Measurements from ENCODE around the gene CCDC186.

Gene CCDC186

DNA sequence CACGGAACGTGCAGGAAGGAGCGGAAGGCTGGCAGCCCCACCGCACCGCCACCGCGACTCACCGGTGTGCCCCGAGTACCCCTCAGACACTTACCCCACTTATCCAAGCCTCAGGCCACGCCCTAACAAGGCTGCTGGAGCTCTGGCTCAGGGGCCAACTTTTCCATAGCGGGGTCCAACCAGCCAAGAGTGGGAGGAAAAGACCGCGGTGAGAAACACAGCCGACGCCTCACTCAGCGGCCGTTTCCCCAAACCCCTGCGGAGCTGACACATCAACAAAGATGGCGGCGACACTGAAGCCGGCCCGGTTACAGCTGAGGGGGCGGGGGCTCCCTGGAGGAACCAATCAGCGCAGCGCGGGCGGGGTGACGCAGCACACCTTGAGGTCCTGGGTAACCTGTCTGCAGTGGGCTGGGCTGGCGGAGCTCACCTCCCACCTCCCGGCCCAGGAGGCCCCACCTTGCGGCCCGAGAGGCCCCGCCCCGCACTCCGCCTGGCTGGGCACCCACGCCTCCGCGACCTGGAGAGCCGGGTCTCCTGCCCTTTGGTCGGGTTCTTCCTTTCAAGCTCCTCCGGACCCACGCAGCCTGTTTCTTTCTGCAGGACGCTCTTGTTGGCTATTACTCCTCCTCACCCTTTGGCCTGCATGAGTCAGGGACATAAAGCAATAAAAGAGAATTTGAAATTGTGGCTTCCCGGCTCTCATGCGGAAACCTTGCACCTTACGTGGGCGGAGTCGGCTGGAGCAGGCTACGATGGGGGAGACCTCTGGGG, at the start of gene CCDC186:
Gene CCDC186, minus strand, starts transcription at position 283 of the 774 bp plus-strand sequence. CDS start 10,935 bp downstream, outside the sequence.
- peak; percentile 95 for DNase-seq

- no peak for DNase-seq
Observed at GRCh38 chr10:114223066-114223465, 49.1 kb upstream of the CCDC186 start.

- no peak for DNase-seq
Observed at GRCh38 chr10:114221235-114221634, 47.2 kb upstream of the CCDC186 start.

DNA sequence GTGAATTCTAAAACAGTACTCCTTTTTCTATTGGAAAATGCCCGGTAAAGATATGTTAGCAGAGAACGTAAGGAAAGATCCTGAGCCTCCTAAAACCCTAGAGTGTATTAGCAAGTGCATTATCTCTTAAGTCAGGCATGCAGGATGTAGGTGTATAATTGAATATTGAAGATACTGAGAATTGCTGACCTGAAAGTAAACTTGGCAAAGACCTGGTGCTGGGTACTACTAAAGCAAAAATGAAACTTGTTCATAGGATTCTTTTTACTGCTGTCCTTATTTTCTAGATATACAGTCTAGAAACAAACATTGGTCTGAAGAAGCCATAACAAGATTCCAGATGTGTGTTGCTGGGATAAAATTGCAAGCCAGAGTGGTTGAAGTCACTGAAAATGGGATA, 46.3 kb upstream of the CCDC186 start:
- no peak for DNase-seq

DNA sequence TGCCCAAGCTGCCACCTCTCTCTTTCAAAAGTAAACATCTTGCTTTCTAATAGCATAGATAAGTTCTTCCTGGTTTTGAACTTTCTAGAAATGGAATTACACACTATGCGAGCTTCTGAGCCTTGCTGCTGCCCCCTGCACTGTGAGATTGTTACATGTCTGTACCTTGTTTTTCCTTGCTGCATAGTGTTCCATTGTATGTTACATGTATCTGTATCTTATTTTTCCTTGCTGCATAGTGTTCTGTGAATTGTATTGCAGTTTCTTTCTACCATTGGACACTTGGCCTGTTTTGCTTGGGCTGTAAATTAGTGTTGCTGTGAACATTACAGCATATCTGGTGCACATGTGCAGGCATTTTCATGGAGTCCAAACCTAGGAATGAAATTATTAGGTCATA, 41.0 kb upstream of the CCDC186 start:
- DNase-seq: no peak

GRCh38 chr10:114212153-114212552, 38.1 kb upstream of the CCDC186 start:
- no peak for DNase-seq

DNA sequence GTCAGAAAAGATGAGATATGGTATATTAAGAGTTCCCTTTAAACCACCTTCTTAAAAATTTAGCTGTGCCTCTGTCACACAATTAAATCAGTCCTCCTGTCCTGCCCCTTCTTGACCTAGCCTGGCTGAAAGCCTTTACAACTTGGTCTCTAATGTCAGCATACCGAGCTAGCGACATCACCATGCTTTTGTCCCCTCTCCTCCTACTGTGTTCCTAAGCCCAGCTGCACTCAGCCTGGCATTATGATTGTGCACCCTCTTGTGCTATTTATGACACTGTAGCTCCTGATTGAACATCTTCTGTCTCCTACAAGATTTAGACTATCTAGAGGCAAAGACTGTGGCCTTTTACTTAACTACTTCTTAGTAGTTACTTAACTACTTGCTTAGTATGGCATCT, 34.3 kb upstream of the CCDC186 start:
- DNase-seq: no peak

DNA sequence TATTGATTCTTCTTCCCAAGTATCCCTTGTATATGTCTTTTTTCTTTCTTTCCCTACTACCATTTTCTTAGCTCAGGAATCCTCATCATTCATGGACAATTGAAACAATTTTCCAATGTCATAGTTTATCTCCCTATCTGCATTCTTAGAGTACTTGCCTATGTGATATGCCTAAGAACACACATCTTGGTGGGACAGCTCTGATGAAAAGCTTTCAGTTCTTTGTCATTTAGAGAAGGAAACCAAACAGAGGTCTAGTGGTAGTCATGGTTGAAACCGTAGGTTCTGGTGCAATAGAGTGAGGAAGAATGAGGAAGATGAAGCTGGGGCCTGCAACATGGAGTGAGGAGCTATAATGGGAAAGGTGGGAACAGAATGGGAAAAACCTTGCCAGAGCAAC, 33.3 kb upstream of the CCDC186 start:
- DNase-seq: no peak

DNA sequence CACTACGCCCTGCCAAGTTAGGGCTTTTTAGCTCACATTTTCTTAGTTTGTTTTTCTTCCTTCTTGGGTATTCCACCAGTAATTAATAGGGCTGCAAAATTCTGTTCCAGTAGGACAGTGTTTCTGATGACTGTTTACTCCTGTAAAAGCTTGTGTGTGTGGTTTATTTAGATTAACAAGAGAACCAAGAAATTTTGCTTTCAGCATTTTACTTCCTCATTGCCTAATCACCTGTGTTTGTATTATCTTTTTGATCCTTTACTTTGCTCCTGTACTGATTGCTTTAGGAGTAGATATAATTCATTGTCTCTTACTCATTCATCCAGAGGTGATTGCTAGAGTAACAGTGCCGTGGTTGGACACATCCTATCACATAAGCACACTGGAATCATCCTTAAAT, 32.9 kb upstream of the CCDC186 start:
- no peak for DNase-seq

GRCh38 chr10:114202812-114203211, 28.8 kb upstream of the CCDC186 start:
- no peak for DNase-seq

DNA sequence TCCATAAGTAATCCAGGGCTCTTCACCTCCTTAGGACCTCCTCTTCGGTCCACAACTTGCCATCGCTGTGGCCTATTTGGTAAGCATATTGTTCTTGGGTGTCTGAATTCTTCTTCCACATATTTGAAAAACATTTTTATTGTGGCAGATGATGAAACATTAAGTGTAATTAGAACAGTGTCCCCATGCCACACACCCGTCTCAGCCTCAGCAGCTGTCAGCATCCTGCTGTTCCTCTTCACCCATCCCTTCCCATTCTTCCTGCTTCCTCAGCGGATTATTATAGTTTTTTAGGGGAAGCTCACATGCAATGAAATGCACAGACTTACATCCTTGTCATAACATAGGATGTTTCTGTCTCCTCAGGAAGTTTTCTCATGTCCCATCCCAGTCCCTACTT, 25.2 kb upstream of the CCDC186 start:
- DNase-seq: no peak

DNA sequence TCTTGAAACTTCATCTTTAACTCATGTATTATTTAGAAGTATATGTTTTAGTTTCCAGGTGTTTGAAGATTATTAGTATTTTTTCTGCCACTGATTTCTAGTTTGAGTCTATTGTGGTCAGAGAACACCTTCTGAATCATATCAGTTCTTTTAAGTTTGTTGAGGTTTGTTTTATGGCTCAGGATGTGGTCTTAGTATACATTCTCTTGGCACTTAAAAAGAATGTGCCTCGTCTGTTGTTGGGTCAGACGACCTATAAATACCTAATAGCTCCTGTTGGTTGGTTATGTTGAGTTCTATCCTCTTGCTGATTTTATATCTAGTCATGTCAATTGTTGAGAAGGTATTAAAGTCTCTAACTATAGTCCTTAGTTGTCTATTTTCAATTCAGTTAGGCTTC, 21.1 kb upstream of the CCDC186 start:
- no peak for DNase-seq

- DNase-seq: no peak
Observed at GRCh38 chr10:114189700-114190099, 15.7 kb upstream of the CCDC186 start.

GRCh38 chr10:114188900-114189299, 14.9 kb upstream of the CCDC186 start:
- no peak for DNase-seq

GRCh38 chr10:114188001-114188400, 14.0 kb upstream of the CCDC186 start:
- DNase-seq: no peak

- no peak for DNase-seq
Observed at GRCh38 chr10:114184276-114184675, 10.3 kb upstream of the CCDC186 start.

DNA sequence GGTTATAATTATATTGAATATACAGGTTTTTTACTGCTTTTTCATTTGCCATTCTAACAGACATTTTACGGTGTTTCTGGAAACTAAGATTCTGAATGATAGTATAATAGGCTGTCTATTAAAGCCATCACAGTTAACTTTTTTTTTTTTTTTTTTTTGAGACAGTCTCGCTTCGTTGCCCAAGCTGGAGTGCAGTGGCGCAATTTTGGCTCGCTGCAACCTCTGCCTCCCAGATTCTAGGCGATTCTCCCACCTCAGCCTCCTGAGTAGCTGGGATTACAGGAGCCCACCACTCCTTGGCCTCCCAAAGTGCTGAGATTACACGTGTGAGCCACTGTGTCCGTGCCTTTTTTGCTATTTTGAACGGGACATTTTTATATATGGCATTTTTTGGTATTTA, 9.6 kb upstream of the CCDC186 start:
- no peak for DNase-seq

DNA sequence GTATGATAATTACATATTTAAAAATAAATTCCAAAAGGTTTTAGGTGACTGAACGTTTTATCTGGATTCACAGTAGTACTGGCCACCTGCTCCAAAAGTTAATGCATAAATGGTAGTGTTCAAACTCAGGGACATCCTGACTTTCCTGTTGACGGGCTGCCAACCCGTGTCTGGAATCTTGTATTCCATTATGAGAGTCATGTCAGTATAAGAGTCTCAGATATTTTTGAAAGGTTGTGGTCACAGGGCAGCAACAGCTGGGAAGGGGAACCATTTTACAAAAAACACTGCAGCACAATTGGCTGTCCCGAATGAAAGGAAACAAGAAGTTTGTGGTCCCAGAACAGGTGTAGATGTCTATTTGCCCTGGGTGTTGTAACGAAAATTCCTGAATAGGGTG, 8.0 kb upstream of the CCDC186 start:
- DNase-seq: no peak

- DNase-seq: no peak
Observed at GRCh38 chr10:114180937-114181336, 6.9 kb upstream of the CCDC186 start.

DNA sequence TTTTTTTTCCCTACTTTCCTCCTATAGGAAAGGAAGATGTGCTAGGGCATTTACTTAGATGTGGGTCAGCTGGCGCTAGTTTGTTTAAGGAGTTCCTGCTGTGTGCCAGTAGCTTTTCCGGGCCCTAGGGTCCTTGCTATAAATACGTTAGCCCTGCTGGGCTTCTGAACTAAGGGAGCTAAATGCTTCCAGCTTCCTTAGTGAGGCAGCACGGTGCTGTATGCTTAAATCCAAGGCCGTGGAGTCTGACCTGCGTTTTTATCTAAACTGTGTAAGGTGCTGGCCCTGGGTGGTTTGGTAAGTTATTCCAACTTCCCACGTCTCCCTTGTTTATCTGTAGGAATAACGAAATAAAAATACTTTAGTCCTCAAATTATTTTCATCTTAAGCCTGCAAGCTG, 5.7 kb upstream of the CCDC186 start:
- DNase-seq: no peak

DNA sequence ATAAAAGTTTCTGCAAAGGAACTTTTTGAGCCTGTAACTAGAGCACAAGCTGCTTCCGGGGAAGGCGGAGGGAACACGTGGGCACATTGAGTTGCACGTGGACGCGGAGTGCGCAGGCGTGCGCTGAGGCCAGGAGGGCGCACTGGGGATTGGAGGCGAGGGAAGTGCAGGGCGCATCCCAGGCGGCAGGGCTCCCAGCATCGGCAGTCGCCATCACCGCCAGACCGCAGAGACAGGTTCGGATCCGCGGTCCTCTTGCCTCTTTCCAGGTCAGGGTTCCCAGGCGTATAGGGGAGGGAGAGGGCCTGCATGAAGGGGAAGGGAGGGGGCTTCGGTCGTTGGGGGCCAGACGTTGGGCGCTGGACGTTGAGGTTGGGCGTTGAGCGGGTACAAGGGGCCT, 5.1 kb upstream of the CCDC186 start, which contains the start of gene TDRD1:
Gene TDRD1, plus strand, starts transcription at position 206 of the 400 bp plus-strand sequence. CDS start 8,479 bp downstream, outside the sequence.
- DNase-seq: no peak

GRCh38 chr10:114176511-114176910, 2.5 kb upstream of the CCDC186 start:
- no peak for DNase-seq

- no peak for DNase-seq
Observed at GRCh38 chr10:114175667-114176066, 1.7 kb upstream of the CCDC186 start.

DNA sequence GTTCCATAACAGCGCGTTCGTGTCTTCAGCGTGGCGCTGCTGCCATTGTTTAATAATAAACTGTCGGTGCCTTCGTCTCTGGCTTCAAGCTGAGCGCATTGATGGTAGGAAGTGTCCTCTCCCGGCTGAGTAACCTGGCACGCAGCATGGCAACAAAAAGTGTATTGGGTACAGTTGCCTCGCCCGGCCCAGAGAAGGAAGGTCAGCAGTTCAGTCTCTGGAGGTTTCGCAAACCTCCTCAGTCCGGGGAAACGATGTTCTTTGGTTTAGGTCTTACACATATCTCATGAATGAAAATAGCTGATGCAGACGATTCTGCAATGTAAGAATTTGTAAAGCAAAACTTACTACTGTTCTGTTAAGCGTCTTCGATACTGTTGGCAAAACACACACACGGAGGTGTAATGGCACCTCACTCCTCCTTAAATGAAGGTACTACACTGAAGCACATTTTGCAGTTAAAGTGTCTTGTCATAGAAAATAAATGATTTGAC, 739 bp upstream of the CCDC186 start:
- DNase-seq: no peak

DNA sequence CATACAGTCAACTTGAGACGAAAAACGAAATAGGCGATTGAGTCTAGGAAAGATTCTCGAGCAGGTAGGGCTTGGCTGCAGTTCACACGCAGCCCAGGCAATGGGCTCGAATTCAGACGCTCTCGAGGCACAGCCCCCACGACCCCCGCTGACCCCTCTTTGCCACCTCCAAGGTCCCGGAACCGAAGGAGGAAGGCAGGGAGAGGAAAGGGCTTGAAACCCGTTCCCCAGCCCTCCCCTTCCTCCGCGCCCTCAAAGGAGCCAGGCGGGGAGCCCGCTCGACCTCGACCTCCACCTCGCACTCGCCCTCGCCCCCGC, 441 bp downstream of the CCDC186 start:
- no peak for DNase-seq

Measured in NCI-H345 (cell line).